BE2C (cell line): Measurements from ENCODE around the gene SNAPC3.

ENCODE experiments used
- DNase-seq: peaks from one replicate; pipeline ENCODE4 v3.0.0-alpha.2; 2020
- H3K27me3 ChIP-seq: fragments of 250-450 bp; sonication (Bioruptor Pico); 2 replicates; pipeline ENCODE4 v1.5.1; 2020; ENCODE audit warnings: mild to moderate bottlenecking
- H3K36me3 ChIP-seq: fragments of 250-450 bp; sonication (Bioruptor Pico); 2 replicates; pipeline ENCODE4 v1.5.1; 2020; ENCODE audit warnings: mild to moderate bottlenecking
- H3K4me1 ChIP-seq: fragments of 250-450 bp; sonication (Bioruptor Pico); 2 replicates; pipeline ENCODE4 v1.5.1; 2020
- H3K4me3 ChIP-seq: 2 replicates; pipeline ENCODE4 v1.5.1; 2011; ENCODE audit warnings: low read depth, low read length
- H3K9me3 ChIP-seq: fragments of 250-450 bp; sonication (Bioruptor Pico); 2 replicates; pipeline ENCODE4 v1.5.1; 2020
- TF ChIP-seq, protein P1 (sequence below): IDR thresholded peaks from 2 replicates; pipeline ENCODE4 v1.5.1; 2012; ENCODE audit warnings: mild to moderate bottlenecking, low read depth, low read length

SNAPC3 gene

DNA sequence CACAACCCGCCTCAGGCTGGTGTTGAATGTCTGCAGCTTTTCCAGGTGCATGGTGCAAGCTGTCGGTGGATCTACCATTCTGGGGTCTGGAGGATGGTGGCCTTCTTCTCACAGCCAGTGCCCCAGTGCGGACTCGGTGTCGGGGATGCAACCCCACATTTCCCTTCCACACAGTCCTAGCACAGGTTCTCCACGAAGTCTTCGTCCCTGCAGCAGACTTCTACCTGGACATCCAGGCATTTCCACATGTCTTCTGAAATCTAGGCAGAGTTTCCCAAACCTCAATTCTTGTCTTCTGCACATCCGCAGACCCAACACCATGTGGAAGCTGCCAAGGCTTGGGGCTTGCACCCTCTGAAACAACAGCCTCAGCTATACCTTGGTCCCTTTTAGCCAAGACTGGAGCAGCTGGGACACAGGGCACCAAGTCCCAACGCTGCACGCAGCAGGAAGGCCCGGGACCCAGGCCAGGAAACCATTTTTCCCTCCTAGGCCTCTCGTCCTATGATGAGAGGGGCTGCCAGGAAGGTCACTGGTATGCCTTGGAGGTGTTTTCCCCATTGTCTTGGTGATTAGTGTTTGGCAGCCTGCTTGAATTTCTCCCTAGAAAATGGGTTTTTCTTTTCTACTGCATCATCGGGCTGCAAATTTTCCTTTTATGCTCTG, 69.9 kb downstream of the SNAPC3 start:
- TF ChIP-seq, protein P1, sequence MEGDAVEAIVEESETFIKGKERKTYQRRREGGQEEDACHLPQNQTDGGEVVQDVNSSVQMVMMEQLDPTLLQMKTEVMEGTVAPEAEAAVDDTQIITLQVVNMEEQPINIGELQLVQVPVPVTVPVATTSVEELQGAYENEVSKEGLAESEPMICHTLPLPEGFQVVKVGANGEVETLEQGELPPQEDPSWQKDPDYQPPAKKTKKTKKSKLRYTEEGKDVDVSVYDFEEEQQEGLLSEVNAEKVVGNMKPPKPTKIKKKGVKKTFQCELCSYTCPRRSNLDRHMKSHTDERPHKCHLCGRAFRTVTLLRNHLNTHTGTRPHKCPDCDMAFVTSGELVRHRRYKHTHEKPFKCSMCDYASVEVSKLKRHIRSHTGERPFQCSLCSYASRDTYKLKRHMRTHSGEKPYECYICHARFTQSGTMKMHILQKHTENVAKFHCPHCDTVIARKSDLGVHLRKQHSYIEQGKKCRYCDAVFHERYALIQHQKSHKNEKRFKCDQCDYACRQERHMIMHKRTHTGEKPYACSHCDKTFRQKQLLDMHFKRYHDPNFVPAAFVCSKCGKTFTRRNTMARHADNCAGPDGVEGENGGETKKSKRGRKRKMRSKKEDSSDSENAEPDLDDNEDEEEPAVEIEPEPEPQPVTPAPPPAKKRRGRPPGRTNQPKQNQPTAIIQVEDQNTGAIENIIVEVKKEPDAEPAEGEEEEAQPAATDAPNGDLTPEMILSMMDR: no peak
- H3K27me3 ChIP-seq: no peaks in the 10 kb centered on the region
- H3K4me1 ChIP-seq: no peaks in the 10 kb centered on the region
- DNase-seq: no peak
- H3K4me3 ChIP-seq: no peak overlapping the region
- H3K36me3 ChIP-seq: peaks cover 53% of the 10 kb centered on the region
- H3K9me3 ChIP-seq: no peaks in the 10 kb centered on the region

GRCh38 chr9:15498246-15498995, 75.7 kb downstream of the SNAPC3 start:
- no peaks in the 10 kb centered on the region for H3K9me3 ChIP-seq
- H3K4me3 ChIP-seq: no peak overlapping the region
- peaks cover 56% of the 10 kb centered on the region for H3K36me3 ChIP-seq
- TF ChIP-seq, protein P1: no peak
- H3K4me1 ChIP-seq: no peaks in the 10 kb centered on the region
- no peaks in the 10 kb centered on the region for H3K27me3 ChIP-seq
- DNase-seq: no peak

- Histone ChIP-seq H3K9me3 (no peaks in the 10 kb centered on the region), H3K4me3 (no peak overlapping the region), H3K27me3 (no peaks in the 10 kb centered on the region), H3K4me1 (no peaks in the 10 kb centered on the region), H3K36me3 (peaks cover 58% of the 10 kb centered on the region)
- TF ChIP-seq, protein P1: no peak
- no peak for DNase-seq
Measured at GRCh38 chr9:15499139-15499538, 76.5 kb downstream of the SNAPC3 start.

DNA sequence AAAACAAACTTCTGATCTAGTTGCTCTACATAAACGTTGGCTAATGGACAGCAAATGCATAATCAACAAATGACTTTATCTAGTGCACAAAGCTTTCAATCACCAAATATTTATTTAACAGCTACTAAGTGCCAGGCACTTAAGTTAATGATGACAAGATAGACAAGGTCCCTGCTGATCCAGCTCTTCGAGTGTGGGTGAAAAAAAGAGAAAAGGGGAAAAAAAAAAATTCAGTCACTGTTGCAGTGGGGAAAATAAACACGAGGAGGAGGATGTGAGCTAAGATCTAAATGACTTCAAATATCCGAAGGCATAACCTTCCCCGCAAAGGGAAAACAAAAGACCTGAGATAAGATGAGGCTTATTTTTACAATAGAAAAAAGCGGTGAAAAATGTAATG, 78.5 kb downstream of the SNAPC3 start:
- Histone ChIP-seq H3K36me3 (peaks cover 76% of the 10 kb centered on the region), H3K4me3 (no peak overlapping the region), H3K4me1 (no peaks in the 10 kb centered on the region), H3K27me3 (no peaks in the 10 kb centered on the region), H3K9me3 (no peaks in the 10 kb centered on the region)
- TF ChIP-seq, protein P1: no peak
- no peak for DNase-seq

DNA sequence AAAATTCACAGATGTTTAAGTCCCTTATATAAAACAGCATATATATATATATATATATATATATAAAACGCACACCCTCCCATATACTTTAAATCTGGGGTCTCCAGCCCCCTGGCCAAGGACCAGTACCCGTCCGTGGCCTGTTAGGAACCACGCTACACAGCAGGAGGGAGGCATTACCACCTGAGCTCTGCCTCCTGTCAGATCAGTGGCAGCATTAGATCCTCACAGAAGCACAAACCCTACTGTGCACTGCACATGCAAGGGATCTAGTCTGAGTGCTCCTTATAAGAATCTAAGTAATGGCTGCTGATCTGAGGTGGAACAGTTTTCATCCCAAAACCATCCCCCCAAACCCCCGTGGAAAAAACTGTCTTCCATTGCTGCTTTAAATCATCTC, 79.1 kb downstream of the SNAPC3 start:
- no peak for DNase-seq
- H3K36me3 ChIP-seq: peaks cover 81% of the 10 kb centered on the region
- no peaks in the 10 kb centered on the region for H3K4me1 ChIP-seq
- H3K27me3 ChIP-seq: no peaks in the 10 kb centered on the region
- no peak overlapping the region for H3K4me3 ChIP-seq
- TF ChIP-seq, protein P1: no peak
- H3K9me3 ChIP-seq: no peaks in the 10 kb centered on the region

DNA sequence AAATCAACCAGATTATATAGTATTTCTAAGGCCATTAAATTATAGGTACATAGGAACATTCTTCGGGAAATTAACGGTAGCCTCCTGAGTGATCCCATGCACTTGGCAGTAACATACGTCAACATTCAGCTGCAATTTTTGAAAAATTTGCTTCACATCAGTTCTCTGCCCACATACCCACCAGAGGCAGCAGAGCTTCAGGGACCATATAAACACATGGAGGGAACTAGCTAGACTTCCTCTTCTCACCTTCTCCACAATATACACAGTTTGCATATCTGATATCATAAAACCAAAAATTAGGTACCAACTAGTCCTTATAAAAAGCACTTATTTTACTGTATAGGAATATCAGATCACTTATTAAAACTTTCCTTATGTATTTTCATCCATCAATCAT, 83.2 kb downstream of the SNAPC3 start:
- Histone ChIP-seq H3K36me3 (peaks cover 72% of the 10 kb centered on the region), H3K27me3 (no peaks in the 10 kb centered on the region), H3K9me3 (no peaks in the 10 kb centered on the region), H3K4me1 (no peaks in the 10 kb centered on the region; the same call in none of the 2 replicates), H3K4me3 (no peak overlapping the region)
- TF ChIP-seq, protein P1: no peak
- no peak for DNase-seq
